Smooth muscle cell of the brain vasculature (primary cell): ENCODE data around the gene MAD1L1.

Experiments
- DNase-seq: peaks from one replicate; pipeline ENCODE4 v3.0.0-alpha.2; 2012; ENCODE audit warnings: low read depth, low spot score

MAD1L1 gene

DNA sequence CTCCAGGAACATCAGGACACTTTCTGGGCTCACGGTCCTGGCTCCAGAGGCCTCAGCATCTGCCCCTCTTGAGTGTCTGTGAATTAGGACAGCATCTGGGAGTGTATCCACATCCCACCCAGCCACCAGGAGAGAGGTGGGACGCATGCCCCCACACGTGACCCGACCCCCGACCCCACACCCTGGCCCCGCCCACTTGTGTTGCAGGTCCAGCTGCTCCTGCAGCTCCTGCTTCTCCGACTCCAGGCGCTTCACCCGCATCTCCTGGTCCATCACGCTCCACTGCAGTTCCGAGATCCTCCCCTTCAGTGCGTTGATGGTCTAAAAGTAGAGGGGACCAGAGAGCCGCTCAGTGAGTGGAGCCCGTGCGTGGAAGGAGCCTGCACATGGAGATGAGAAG, 13.6 kb downstream of the MAD1L1 start:
- no peak for DNase-seq

DNA sequence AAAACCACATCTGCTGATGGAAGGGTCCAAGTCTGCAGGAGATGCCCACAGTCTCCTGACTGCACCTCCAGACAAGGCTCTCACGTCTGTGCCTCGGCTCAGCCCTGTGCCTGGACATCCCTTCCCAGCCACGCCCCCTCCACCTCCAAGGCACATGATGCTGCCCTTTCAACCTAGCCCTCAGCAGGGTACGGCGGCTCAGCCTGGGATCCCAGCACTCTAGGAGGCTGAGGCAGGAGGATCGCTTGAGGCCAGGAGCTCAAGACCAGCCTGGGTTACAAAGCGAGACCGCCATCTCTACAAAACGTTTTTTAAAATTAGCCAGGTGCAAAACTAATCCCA, 14.3 kb downstream of the MAD1L1 start:
- no peak for DNase-seq

DNA sequence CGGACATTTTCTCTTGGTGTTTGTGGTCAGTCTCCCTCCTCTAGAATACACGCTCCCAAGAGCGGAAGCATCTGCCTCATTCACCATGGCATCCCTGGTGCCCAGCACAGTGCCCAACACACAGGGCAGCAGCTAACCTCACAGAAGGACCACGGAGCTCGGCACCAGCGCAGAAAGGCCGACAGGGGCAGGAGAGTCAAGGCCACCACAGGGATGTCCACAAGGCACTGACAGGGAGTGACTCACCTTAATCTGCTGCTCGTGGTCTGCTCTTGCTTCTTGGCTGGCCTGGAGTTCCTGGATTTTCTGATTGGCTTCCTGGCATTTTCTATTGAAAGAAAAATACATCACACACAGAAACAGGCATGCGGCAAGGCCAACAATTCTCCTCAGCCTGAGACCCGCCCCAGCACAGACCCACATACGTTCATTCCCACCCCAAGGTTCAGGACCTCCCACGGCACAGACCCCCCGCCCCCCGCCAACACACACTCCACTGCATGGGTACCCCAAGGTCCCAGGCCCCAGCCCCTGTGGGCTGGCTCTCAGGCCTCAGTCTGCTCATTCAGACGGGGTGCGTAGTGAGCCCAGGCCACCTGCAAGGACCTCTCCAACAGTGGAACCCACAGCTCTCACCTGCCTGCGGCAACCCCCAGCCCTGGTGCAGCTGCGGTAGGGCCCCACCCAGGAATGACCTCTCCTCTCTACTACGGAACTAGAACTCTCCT, 14.9 kb downstream of the MAD1L1 start:
- DNase-seq = no peak

DNA sequence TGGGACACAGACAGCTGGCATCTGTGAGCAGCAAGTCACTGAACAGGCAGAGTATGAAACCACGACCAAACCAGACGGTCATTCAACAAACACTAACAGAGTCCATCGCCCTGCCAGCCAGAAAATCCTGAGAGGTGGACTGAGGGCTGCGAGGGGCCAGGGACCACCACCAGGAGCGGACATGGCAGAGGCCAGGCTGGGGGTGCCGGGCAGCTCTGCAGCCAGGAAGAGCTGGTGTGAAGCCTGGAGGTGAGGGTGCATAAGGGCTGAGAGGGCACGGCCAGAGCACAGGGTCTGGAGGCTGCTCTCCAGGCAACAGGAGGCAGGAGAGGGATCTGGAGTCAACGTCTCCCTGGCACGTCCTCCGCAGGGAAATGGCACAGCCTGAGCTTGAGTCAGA, 15.5 kb downstream of the MAD1L1 start:
- no peak for DNase-seq

- DNase-seq = no peak
Measured at GRCh38 chr7:2215851-2216250, 16.9 kb downstream of the MAD1L1 start.

- DNase-seq = no peak
Measured at GRCh38 chr7:2214636-2215035, 18.1 kb downstream of the MAD1L1 start.

DNA sequence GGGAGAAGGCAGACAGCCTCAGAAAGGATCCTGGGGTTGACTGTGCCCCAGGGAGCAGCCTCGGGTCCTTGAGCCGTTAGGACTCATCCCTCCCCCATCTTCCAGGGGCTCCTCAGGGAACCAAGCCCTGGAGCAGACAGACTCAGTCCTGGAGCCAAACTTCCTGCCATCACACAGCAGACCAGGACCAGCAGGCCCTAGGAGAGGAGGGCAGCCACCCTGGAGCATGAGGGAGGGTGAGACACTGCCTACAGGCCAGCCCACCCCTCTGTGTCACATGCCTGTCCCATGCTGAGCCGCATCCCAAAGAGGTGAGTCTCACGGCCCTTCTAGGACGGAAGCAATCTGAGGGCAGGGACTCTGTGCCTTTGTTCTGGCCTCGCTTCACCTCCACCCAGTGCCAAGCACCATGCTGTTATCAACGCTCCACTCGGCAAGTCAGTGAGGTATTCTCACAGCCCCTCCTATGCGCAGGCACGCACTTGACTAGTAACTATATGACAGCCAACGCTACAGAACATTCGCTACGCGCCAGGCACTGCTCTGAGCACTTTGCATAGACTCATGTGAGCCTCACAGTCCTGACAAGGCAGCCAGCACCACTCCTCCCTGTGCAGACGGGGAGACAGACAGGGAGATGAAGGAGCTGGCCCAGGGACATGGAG, 19.1 kb downstream of the MAD1L1 start:
- no peak for DNase-seq

DNA sequence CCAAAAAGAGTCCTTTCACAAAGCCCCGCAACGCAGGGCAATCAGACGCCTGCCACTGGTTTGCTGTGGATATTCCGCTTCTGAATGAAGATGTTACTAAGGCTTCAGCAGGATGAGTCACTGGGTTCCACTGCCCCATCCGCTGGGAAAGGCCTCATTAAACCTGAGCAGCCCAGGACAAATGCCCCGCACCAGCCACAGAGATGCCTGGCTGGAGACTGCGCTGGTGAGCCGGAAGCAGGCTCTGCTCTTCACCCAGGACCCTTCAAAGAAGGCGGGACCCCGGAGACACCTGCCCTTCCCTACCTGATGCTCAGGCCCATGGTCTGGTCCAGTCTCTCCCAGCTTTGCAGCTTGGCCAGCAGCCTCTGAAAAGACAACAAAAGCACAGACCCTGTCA, 19.8 kb downstream of the MAD1L1 start:
- DNase-seq = no peak

- no peak for DNase-seq
Measured at GRCh38 chr7:2211926-2212325, 20.8 kb downstream of the MAD1L1 start.

GRCh38 chr7:2211259-2211880, 21.4 kb downstream of the MAD1L1 start:
- DNase-seq = no peak

DNA sequence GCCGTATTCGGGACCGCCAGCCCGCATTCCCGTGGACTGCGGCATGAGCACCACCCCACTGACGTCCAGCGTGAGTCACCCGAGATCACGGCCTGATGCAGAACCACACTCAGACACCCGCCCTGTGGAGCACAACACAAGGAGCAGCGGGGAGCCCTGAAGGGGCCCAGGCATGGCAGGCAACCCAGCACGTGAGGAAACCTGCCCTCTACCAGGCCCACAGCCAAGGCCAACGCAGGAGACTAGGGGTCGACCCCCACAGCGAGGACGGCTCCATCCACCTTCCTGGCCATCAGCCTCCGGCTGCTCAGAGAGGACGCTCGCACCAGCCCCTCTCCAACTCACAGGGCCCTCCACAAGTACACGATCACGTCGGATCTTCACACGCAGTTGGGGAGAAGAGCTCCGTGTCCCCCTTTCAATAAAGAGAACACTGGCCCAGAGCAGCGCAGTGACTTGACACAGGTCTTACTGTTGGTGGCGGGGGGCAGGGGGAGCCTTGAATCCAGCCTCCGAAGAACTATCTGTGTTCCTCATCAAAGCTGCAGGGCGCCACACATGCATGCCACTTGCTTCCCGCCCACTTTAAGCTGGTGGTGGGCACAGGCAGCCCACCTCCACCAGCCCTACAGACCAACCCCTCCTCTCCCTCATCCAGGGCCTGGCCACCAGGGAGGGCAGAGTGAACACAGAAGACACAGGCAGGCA, 22.0 kb downstream of the MAD1L1 start:
- no peak for DNase-seq

- DNase-seq = no peak
Measured at GRCh38 chr7:2209961-2210323, 22.8 kb downstream of the MAD1L1 start.

GRCh38 chr7:2209146-2209960, 23.4 kb downstream of the MAD1L1 start:
- DNase-seq = no peak

GRCh38 chr7:2208712-2209111, 24.0 kb downstream of the MAD1L1 start:
- no peak for DNase-seq

DNA sequence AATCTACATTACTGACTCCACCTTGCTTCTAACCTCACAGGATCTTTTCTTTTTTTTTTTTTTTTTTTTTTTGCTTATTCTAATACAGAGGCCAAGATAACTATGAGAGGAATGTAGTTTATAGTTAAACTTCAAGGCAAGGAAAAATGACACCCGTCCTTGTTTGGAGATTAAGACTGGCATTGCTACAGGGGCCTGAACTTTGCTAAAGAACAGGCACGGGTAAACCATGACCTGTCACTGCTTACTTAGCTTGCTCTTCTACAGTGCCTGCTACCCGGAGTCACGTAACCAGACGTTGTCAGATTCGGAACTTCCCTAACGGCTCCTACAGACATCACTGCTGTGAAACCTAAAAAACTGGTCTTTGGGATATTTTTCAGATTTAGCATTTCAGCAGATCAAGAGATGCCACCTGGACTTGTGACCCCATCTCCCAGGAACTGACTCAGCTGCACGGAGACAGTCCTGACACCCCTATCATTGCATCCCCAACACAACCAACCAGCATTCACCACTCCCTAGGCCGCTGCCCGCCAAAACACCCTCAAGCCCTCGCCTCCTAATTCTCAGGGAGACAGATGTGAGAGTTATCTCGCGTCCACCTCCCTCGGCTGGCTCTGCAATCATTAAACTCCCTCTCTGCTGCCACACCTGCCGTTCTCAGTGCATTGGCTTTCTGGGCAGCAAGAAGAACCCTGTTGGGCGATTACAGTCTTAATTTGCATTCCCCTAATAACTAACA, 27.5 kb downstream of the MAD1L1 start:
- DNase-seq = no peak

GRCh38 chr7:2204446-2204845, 28.3 kb downstream of the MAD1L1 start:
- DNase-seq = no peak

DNA sequence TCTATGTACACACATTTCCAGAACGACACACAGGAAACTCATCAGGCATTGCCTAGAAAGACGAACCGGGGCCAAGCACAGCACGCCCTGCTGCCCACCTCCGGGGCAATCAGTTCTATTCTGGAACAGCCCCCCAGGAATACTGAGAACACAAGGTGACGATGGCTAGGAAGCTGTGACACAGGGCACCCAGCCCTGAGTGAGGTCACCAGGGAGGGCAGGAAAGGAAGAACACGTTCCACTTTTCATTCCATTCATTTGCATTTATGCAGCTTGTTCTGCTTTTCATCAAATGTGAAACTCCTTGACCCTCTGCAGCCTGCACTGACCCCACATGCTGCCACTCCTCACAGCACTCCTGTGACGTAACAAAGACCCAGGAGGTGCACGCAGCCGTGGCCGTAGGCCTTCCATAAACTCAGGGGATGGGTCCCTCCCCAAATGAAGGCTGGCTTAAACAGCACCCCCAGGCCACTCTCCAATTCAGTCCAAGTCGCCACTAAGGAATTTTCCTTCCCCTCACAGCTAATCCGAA, 28.9 kb downstream of the MAD1L1 start:
- no peak for DNase-seq

GRCh38 chr7:2202901-2203765, 29.6 kb downstream of the MAD1L1 start:
- DNase-seq = no peak

- DNase-seq = no peak
Measured at GRCh38 chr7:2202361-2202761, 30.4 kb downstream of the MAD1L1 start.
